GM21367 (cell line): ENCODE data around the gene EFTUD2.
"Not testable (repeated sequence)": the region's sequence is repeated elsewhere in the genome, so short reads cannot be mapped to it uniquely, and the experiment has no call there.

ENCODE experiments used
- ATAC-seq: cut with Tn5 transposase; IDR thresholded peaks from one replicate; pipeline ENCODE4 v1.9.1; 2021; ENCODE audit not compliant: unreplicated experiment

Gene EFTUD2

GRCh38 chr17:44850025-44850424 is 49.2 kb downstream of the EFTUD2 start:
- ATAC-seq: no peak

GRCh38 chr17:44848961-44849489 is 50.2 kb downstream of the EFTUD2 start:
- no peak for ATAC-seq

GRCh38 chr17:44848257-44848795 is 50.9 kb downstream of the EFTUD2 start:
- ATAC-seq: no peak

GRCh38 chr17:44847586-44847985 is 51.7 kb downstream of the EFTUD2 start, which contains the start of gene HIGD1B:
Gene HIGD1B, plus strand, starts transcription at chr17:44847883. Its CDS starts 270 bp downstream, at chr17:44848153.
- ATAC-seq: no peak

GRCh38 chr17:44846206-44846605 is 53.0 kb downstream of the EFTUD2 start:
- ATAC-seq: no peak

GRCh38 chr17:44844390-44844830 is 54.8 kb downstream of the EFTUD2 start:
- ATAC-seq: no peak

- ATAC-seq: no peak
Observed at GRCh38 chr17:44842748-44843147, 56.5 kb downstream of the EFTUD2 start.

GRCh38 chr17:44840936-44841335 is 58.3 kb downstream of the EFTUD2 start:
- no peak for ATAC-seq

- no peak for ATAC-seq
Observed at GRCh38 chr17:44840274-44840673, 59.0 kb downstream of the EFTUD2 start.

- ATAC-seq: no peak
Observed at GRCh38 chr17:44837196-44837595, 62.0 kb downstream of the EFTUD2 start.

GRCh38 chr17:44832805-44833204 is 66.4 kb downstream of the EFTUD2 start:
- no peak for ATAC-seq

GRCh38 chr17:44831371-44831770 is 67.9 kb downstream of the EFTUD2 start:
- no peak for ATAC-seq

GRCh38 chr17:44830359-44831288 is 68.6 kb downstream of the EFTUD2 start:
- ATAC-seq: no peak

- no peak for ATAC-seq
Observed at GRCh38 chr17:44829523-44830358, 69.5 kb downstream of the EFTUD2 start, which contains the start of gene GJC1. Gene GJC1, minus strand, starts transcription at chr17:44830287. Its CDS starts 24,470 bp downstream, at chr17:44805817.

- ATAC-seq: no peak
Observed at GRCh38 chr17:44828919-44829522, 70.2 kb downstream of the EFTUD2 start.

- no peak for ATAC-seq
Observed at GRCh38 chr17:44827863-44828262, 71.4 kb downstream of the EFTUD2 start.

- no peak for ATAC-seq
Observed at GRCh38 chr17:44826123-44826790, 73.0 kb downstream of the EFTUD2 start.

- ATAC-seq: not testable (repeated sequence)
Observed at GRCh38 chr17:44825236-44825635, 74.0 kb downstream of the EFTUD2 start.

- ATAC-seq: no peak
Observed at GRCh38 chr17:44820631-44821212, 78.5 kb downstream of the EFTUD2 start.

GRCh38 chr17:44818508-44818907 is 80.7 kb downstream of the EFTUD2 start:
- not testable (repeated sequence) for ATAC-seq
